WTC11 (cell line): Measurements from ENCODE around the gene TRAF2.

Source experiments
- KAT7 ChIP-seq: sonication (generic); formaldehyde crosslinking; IDR thresholded peaks from 2 replicates; pipeline ENCODE4 v1.8.1; 2023; ENCODE audit warnings: missing genetic modification reagents, mild to moderate bottlenecking, borderline replicate concordance
- NR1H2 ChIP-seq: sonication (generic); formaldehyde crosslinking; IDR thresholded peaks from 2 replicates; pipeline ENCODE4 v1.9.0; 2021; ENCODE audit warnings: mild to moderate bottlenecking, moderate library complexity, missing genetic modification reagents
- TCF7 ChIP-seq: sonication (generic); formaldehyde crosslinking; IDR thresholded peaks from 2 replicates; pipeline ENCODE4 v1.8.0; 2022; ENCODE audit warnings: mild to moderate bottlenecking, low read depth, missing genetic modification reagents, moderate library complexity
- ZNF121 ChIP-seq: sonication (generic); formaldehyde crosslinking; IDR thresholded peaks from 2 replicates; pipeline ENCODE4 v1.8.0; 2023; ENCODE audit warnings: missing genetic modification reagents
- TF ChIP-seq, protein P1 (sequence below): fragments of 200-600 bp; IDR thresholded peaks from 2 replicates; pipeline ENCODE4 v1.8.0; 2022; ENCODE audit warnings: antibody characterized with exemption
- TF ChIP-seq, protein P2 (sequence below): sonication (generic); formaldehyde crosslinking; IDR thresholded peaks from 2 replicates; pipeline ENCODE4 v1.8.0; 2022; ENCODE audit warnings: mild to moderate bottlenecking, missing genetic modification reagents
- TF ChIP-seq, protein P3 (sequence below): sonication (generic); formaldehyde crosslinking; IDR thresholded peaks from 2 replicates; pipeline ENCODE4 v1.8.0; 2022; ENCODE audit warnings: mild to moderate bottlenecking, missing genetic modification reagents
- TF ChIP-seq, protein P4 (sequence below): sonication (generic); formaldehyde crosslinking; IDR thresholded peaks from 2 replicates; pipeline ENCODE4 v1.8.1; 2023; ENCODE audit warnings: mild to moderate bottlenecking, moderate library complexity, missing genetic modification reagents

DNA sequence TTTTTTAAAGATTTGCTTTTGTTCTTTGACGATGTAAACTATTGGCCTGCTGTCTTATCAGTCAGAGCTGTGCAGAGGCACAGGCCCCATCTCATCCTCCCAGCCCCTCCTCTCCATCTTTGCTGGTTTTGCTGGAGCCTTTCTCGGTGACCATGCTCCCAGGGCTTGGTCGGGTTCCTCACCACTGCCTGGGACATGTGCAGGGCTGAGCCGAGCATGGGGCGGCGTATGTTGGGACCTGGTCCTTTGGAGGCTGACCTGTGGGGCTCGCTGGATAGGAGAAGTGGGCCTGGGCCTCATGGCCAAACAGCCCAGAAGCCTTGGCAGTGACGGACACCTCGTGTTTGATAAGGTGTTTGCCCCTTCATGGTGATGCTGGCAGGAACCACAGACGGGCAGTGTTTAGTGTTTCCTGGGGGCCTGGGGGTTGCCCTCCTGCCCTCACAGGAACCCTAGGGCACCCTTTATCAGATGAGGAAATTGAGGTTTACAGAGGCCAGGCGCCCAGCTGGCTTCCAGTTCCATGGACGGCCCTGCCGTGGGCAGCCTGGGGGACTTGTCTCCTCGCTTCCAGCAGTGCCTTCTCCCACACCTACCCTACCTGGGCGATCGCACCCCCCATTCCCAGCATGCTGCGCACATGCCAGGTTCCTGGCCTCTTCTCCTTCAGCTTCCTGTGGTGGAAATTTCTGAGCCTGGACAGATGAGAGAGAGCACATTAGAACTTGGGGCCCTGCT lies 27.6 kb downstream of the TRAF2 start:
- TF ChIP-seq, protein P1, sequence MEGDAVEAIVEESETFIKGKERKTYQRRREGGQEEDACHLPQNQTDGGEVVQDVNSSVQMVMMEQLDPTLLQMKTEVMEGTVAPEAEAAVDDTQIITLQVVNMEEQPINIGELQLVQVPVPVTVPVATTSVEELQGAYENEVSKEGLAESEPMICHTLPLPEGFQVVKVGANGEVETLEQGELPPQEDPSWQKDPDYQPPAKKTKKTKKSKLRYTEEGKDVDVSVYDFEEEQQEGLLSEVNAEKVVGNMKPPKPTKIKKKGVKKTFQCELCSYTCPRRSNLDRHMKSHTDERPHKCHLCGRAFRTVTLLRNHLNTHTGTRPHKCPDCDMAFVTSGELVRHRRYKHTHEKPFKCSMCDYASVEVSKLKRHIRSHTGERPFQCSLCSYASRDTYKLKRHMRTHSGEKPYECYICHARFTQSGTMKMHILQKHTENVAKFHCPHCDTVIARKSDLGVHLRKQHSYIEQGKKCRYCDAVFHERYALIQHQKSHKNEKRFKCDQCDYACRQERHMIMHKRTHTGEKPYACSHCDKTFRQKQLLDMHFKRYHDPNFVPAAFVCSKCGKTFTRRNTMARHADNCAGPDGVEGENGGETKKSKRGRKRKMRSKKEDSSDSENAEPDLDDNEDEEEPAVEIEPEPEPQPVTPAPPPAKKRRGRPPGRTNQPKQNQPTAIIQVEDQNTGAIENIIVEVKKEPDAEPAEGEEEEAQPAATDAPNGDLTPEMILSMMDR, result no peak
- TF ChIP-seq KAT7 (CRISPR knock-in tag) (no peak), TCF7 (CRISPR knock-in tag) (no peak), ZNF121 (CRISPR knock-in tag) (no peak), NR1H2 (no peak)
- TF ChIP-seq, protein P2, sequence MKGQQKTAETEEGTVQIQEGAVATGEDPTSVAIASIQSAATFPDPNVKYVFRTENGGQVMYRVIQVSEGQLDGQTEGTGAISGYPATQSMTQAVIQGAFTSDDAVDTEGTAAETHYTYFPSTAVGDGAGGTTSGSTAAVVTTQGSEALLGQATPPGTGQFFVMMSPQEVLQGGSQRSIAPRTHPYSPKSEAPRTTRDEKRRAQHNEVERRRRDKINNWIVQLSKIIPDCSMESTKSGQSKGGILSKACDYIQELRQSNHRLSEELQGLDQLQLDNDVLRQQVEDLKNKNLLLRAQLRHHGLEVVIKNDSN (CRISPR knock-in tag), result no peak
- TF ChIP-seq, protein P3, sequence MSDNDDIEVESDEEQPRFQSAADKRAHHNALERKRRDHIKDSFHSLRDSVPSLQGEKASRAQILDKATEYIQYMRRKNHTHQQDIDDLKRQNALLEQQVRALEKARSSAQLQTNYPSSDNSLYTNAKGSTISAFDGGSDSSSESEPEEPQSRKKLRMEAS (CRISPR knock-in tag), result no peak
- TF ChIP-seq, protein P4, sequence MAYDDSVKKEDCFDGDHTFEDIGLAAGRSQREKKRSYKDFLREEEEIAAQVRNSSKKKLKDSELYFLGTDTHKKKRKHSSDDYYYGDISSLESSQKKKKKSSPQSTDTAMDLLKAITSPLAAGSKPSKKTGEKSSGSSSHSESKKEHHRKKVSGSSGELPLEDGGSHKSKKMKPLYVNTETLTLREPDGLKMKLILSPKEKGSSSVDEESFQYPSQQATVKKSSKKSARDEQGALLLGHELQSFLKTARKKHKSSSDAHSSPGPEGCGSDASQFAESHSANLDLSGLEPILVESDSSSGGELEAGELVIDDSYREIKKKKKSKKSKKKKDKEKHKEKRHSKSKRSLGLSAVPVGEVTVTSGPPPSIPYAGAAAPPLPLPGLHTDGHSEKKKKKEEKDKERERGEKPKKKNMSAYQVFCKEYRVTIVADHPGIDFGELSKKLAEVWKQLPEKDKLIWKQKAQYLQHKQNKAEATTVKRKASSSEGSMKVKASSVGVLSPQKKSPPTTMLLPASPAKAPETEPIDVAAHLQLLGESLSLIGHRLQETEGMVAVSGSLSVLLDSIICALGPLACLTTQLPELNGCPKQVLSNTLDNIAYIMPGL (CRISPR knock-in tag), result no peak
